ENCODE measurements around the gene SDHAF2.
"Not testable (repeated sequence)": the region's sequence is repeated elsewhere in the genome, so short reads cannot be mapped to it uniquely, and the experiment has no call there.

SDHAF2 gene

DNA sequence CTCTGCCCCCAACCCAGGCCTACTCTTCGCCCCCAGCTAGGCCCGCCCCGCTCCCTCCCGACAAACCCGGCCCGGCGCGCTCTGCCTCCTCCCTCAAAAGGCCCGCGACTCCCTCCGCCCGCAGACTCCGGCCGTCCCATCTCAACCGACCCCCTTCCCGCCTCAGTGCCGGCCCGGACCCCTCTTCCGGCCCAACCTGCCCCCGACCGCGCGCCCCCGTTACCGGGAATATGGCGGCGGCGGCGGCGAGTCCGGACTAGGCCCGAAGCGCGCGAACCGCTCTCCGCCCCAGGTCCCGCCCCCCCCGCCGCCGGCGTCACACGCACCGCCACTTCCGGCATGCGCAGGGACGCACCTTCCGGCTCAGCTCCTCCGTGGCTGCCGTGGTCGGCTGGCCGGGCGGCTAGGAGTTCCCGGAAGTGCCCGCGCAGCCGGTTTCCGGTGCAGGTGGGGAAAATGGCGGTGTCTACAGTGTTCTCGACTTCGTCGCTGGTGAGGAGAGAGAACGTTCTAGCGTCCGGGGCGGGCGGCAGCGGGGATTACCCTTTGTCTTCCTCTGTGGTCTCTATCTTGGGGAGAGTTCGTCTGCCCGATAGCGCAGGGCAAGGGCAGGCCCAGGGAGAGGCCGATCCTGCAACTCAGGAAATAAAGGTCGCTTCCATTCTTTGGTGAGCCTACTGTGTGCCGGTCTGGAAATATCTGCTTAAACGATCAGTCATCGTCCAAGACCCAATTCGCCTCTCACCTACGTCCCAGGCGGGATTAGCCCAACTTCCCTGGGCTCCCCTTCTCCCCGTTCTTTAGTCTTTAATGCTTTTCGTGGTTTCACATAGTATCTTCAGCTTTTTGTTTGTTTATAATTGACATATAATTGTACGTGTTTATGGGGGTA is at the start of gene SDHAF2, which contains the start of gene CPSF7:
Gene SDHAF2, plus strand, starts transcription at position 434 of the 892 bp plus-strand sequence. Its CDS starts 23 bp downstream, at position 457.
Gene CPSF7, minus strand, starts transcription at position 285 of the 892 bp plus-strand sequence. CDS start 740 bp downstream, outside the sequence.
- peak; percentile 93 for DNase-seq

DNA sequence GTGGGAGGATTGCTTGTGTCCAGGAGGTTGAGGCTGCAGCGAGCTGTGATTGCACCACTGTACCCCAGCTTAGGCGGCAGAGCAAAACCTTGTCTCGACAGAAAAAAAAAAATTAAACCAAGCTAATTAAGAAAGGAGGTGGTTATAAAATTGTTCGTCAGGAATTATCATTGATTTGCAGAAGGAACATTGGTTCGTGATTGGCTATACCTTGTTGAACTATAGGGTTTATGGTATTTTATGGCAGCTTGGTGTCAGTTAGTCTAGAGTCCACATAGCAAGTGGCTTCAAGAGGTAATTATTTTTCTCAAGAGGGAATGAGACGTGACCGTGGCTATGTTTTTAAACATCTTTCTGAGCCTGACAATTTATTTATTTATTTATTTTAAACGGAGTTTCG is 49.0 kb upstream of the SDHAF2 start:
- no peak for DNase-seq

DNA sequence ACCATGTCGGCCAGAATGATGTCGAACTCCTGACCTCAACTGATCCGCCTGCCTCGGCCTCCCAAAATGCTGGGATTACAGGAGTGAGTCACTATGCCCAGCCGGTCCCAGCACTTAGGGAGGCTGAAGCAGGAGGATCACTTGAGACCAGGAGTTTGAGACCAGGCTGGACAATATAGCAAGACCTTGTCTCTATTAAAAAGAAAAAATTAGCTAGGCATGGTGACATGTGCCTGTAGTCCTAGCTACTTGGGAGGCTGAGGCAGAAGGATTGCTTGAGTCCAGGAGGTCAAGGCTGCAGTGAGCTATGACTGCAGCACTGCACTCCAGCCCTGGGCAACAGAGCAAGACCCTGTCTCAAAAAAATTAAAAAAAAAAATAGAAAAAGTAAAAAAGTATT is 46.1 kb upstream of the SDHAF2 start:
- not testable (repeated sequence) for DNase-seq

DNA sequence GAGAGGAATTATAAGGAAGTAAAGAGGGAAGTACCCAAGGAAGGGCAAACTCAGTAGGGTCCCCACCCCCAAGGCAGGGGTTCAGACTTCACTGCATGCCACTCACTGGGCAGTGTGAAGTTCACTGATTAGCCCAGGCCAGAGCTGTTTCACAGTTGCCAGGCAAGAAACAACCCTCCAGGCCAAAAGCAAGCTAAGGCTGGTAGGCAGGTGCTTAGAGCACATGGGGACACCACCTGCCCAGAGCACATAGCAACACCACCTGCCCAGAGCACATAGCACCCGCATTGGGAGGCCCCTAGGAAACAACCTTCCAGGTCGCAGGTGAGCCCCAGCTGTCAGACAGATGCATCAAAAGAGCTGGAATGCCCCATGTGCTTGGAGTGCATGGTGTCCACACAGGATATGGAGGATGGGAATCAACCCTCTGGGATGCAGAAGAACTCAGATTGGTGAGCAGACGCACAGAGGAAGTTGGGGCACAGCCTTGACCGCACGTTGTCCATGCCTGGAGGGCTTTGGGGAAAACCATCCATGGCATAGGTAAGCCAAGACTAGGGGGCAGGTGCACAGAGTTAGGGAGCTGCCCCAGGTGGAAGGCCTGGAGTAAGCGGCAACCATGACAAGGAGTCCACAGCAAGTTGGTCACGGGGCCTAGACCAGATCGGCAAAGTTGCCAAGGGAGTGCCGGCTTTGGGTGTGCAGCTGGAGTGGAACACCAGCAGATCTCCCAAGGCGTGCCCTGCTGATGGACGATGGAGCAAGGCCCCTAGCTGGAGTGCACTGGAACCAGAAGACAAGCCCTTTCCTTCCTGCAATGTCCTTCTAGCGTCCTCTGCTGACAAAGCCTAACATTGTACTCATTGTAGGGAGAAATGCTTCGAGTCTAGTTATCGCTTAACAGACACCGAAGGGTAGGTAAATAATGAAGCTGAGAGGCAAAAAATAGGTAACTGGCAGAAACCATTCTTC is 45.4 kb upstream of the SDHAF2 start:
- DNase-seq: no peak

DNA sequence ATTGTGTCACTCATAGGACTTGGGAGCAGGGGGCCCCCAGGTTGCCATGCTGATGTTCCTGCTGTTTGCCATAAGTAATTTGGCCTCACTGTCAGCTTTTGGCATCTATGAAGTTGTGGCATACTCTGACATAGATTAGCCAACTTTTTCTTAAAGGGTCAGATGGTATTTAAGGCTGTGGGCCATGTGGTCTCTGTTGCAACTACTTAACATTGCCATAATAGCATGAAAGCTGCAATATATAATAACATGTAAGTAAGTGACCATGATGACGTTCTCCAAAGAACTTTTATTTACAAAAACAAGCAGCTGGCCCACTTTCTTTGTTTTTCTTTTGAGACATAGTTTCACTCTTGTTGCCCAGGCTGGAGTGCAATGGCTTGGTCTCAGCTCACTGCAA is 39.8 kb upstream of the SDHAF2 start:
- DNase-seq: no peak

DNA sequence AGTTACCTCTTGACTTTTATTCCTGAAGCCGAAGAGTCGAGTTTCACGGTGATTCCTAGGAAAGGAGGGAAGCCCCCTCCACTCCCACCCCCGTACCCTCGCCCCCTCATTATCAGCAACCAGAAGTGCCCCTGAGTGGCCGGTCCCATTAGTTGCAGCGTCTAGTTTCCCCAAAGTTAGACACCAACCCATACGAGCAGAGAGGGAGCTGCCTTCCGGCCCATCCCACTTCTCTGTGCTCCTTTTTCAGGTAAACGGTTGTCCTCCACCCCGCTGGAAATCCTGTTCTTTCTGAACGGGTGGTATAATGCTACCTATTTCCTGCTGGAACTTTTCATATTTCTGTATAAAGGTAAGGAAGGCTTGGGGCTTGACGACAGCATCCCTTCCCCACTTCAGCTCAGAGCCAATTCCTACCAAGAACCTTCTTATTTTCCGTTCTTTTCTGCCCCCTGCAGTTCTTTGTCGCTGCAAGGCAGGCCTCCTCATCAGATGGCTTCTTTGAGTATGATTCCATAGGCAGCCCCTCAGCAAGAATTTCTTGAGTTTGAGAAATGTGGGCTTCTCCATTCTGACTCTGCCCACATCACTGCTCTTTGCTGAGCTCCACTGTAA is 36.8 kb upstream of the SDHAF2 start:
- no peak for DNase-seq

DNA sequence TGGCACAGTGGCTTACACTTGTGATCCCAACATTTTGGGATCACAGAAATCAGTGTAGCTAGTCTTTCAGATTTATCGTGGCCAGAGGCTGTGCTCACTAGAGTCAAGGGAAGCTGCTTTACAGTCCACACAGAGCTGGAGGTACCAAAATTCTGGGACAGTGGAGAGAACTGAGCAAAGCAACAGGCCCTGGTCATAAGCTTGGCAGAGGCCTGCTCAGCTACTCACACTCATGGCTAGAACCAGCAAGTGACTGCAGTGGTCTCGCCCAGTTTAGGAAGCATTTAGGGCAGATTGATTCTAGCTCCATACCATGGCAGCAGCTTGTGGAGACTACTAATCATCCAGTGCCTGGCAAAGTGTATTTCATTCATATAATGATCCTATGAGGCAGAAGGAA is 28.8 kb upstream of the SDHAF2 start:
- no peak for DNase-seq

DNA sequence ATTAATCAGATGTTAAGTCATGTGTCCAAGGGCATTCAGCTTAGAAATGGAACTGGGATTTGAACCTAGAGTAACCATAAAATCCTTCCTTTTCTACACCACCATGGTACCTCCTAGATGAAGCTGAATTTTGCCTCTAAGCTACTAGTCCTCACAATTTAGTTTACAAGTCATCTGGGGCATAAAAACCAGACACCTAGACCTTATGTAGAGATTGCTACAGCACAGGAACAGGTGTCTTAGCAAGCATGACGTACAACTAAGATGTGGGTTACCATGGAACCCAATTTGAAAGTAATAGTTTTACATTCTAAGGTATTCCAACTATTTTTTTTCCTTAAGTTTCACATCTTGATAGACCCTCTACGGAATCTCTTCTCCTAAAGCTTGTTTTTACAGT is 28.4 kb upstream of the SDHAF2 start:
- no peak for DNase-seq

DNA sequence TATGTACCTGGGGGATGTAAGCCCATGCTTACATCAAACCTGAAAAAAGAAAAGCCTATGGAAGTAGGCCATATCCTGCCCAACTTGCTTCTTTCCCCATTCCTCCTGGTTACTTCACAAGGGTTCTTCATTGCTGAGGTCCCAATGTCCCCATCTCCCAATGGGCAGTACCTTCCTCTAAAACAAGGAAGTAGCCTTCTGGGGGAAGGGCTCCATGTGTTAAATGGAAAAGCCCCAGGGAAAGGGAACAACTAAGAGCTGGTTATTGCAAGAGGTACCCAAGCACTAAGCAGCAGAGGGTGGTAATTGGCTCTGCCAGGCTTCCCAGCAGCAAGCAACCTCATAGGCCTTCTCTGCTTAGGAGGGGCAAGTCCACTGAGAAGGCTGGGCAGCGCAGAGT is 26.3 kb upstream of the SDHAF2 start:
- no peak for DNase-seq

DNA sequence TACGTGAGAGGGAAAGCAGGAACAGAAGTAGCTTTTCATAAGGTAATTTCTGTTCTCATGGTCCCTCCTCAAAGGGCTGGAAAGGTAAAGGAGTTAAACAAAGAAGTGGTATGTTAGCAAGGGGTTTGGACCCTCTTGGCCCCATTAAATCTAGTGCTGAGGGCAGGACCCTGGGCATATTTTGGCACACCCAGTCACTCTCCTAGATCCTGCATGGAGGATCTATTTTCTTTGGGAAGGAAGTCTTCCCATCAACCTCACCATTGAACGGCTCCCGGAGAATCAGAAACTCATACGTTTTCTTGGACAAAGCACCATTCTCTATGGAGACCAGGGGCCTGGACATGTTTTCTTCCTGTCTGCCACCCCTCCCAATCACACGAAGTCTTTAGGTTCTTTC is 25.8 kb upstream of the SDHAF2 start:
- DNase-seq: no peak

DNA sequence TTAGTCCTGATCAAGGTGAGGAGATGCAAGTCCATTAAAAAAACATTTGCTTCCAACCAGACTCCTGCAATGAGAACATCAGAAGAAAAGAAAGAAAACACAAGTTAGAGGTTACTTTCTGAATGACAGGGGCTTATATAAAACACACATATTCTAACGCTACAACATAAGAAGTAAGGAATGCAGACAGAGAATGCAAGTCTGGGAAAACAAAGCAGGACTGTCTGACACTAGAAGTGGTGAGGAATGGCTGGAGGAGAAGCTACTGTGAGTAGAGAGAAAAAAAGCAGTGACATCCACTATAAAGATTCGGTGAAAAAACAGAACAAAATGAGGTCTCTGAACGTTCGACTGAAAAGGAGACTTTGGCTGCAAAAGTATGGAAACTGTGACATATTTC is 25.3 kb upstream of the SDHAF2 start:
- DNase-seq: no peak

DNA sequence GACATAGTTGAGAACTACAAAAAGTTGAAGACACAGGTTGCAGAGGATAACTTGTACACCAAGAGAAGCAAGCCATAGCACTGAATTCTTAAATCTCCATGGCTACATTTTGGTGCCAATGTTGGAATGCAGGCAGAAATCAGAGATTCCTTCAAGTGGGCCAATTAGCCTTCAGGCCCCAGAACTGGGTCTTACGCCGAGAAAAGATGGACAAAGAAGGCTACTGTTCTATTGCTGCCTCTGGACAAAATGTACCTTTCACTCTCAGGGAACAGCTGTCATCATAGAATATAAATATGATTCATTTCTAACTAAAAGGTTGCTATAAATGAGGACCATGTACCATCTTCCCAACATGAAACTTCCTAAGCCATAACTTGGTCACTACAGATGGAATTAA is 23.9 kb upstream of the SDHAF2 start:
- DNase-seq: no peak

DNA sequence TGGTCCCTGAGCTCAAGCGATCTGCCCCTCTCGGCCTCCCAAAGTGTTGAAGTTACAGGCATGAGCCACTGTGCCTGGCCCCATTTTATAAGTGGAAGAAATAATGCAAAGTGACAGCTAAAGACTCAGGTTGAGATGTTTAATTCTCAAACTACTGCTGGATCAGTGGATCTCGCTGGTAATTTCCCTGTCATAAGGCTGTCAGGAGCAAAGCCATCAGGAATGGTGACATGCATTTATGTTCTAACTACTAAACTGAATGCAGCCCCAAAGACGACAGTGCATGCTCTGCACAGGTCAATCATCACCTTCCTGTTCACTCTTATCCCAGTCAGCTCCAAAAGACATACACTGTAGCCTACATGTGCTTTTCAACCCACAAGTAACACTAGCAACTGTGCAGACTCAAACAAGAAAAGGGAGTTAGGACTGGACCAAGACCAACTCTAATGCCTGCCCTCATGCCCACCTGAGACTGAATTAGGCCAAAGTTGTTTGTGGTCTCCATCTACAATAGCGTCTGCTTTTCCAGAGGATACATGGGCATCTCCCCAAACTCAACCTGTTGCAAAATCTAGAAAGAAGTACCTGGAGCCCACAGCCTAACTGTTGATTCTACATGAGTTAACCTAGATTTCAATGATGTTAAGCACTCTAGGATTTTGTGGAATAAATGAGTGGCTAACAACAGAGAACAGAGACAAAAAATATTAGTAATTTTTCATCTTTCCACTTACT is 22.8 kb upstream of the SDHAF2 start:
- no peak for DNase-seq

DNA sequence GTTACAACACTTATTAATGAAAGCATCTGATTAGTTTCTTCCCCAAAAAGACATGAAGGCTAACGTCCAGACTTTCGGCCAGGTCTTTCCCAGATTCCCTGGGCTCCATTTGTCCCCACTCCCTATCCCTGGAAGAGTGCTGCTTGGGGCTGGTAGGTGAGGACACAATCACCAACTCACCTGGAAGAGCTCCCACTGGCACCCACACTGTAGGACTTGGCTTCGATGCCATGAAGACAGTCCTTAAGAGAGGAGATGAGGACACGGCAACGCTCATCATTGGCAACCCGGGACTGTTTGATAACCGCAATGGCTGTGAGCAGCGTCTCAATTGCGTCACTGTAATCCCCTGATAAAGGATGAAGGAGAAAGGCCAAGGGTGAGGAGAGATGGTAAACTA is 18.3 kb upstream of the SDHAF2 start:
- DNase-seq: no peak

DNA sequence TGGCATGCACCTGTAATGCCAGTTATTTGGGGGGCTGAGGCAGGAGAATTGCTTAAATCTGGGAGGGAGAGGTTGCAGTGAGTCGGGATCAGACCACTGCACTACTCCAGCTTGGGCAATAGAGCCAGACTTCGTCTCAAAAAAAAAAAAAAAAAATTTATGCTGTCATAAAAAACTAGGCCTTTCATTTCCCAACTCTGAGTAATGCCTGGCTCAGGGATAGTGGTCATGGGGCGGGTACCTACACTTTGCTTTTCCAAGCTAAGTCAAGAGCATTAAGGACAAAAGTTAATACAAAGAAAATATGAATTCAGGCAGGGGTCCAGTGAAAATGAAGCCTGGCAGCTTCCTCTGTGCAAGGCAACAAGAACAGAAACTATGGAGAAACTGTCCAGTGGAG is 16.4 kb upstream of the SDHAF2 start:
- no peak for DNase-seq

DNA sequence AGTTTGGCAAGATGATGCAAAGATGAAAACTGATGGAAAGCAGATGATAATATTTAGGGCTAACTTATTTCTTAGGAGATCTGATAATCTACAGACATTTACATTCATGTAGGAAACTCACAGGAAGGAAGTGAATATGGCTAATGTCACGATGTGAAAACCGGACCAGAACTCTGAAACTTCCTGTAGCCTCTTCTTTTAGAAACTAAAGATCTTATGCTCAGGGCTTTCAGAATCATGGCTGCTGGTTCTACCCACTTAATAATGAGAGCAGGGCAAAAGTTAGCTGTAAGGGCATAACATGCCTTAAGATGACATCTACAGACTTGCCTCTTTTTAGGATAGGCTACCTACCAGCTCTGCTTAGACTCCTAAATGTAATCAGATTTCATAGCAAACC is 15.4 kb upstream of the SDHAF2 start:
- DNase-seq: no peak

DNA sequence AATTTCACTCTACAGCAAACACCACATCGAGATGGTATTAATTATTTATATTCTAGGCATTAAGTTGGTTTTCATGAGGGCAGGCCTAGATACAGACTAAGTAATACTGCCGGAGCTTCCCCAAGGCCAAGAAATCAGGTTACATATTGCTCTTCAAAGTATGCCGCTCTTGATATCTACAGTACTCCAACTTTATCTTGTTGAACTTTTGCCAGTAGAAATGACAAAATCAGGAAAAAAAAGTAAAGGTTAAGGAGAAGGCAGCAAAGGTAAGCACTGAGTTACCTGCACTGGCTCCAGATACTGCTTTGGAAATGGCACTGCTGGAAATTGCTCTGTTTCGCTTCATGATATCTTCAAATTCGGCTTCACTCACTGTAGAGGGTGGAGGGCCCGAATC is 14.5 kb upstream of the SDHAF2 start:
- no peak for DNase-seq

DNA sequence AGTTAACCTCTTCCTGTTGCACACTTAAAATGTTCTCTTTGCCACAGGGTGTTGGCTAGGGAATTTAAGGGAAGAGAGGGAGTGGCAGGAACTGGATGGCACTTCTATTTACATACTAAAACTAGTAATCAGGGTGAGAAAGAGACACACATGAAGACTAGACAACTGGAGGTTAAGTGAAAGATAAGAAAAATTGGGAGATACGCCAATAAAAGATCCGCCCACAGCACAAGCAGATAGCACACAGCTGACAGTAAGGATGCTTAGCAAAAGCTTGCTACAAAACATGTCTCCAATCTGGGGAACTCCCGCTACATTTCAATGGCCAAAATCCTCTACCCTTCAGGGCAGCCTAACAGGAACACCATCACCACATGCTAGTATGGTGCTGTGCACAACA is 13.0 kb upstream of the SDHAF2 start:
- DNase-seq: no peak

DNA sequence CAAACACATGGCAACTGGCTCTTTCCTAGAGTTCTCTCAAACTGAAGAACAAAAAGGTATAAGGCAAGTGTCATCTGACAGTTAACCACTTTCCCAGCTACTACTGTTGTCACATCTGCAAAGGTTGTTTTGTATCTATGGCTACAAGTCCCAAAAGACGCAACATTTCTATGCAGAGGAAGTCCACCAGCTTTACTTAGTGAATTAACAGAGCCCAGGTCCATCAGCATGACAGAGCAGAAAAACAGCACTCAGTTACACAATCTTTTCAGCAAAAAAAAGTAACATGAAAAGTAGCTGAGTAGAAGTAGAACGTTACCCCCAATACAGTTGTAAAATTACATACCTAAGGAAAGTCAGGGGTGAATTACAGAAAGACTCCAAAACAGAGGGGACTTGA is 12.3 kb upstream of the SDHAF2 start:
- no peak for DNase-seq

DNA sequence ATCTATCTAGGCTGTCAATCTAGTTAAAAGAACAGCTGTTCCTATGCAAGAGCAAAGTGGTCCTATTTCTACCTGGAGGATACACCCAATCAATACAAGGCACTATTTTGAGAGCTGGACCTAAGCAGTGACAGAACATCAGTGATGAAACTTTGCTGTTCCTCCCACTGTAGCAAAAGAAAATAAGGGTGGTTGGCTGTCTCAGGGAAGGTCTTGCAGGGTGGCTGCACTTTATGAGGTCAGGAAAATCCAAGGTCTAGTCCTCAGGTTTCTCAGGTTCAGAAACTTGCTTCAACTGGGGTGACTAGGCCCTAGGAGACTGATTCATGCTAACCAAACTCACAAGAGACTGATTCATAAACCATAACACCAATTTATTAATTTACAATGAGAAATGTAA is 11.8 kb upstream of the SDHAF2 start:
- DNase-seq: no peak

DNA sequence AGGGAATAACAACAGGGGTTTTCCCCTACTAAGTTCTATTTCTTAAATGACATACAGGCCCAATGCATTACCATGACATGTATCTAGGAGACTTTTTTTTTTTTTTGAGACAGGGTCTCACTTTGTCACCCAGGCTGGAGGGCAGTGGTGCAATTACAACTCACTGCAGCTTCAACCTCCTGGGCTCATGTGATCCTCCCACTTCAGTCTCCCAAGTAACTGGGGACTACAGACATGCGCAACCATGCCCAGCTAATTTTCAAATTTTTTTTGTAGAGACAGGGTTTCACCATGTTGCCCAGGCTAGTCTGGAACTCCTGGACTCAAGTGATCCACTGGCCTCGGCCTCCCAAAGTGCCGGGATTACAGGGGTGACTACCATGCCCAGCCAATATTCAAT is 7.7 kb upstream of the SDHAF2 start:
- no peak for DNase-seq

DNA sequence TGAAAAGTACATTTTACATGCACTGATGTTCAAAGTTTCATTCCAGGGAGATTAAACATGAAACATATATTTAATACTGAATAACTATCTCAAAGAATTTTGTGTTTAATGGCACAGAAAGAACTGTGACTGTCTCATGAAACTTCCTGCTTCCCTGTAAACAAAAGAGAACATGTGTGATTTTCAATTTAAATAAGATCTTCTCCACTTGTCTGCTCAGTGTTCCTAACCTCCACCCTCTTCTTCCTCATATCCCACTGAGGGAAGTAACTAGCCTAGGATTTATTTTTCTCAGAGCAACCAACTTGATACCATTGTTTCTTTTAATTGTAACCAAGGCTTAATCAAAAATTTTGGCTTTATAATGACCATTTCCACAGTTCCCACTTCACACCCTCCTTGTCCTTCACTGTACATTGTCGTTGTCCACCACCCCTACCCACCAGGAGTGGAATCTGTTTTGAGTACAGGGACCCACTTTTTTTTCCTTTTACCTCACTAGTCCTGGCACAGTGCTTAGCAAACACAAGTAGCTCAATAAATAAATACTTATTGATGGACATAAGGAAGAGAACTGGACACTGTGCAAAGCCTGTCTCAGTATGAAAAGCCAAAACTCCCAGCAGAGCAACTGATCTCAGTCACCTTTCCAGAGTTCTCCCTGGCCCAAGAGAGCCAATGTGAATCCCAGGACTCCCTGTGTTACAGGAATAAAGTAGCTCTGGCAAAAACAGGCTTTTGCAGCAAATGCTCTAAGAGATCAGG is 4.4 kb upstream of the SDHAF2 start:
- no peak for DNase-seq
